Naive B cell (primary cell): Measurements from ENCODE around the gene PDIA6. TPM values are rescaled to one million over a fixed set of nuclear protein-coding genes. Genes with fewer than 3 reads are reported as not detected.
A peak's percentile ranks its signal among the peaks of the same experiment; 100 is the strongest.
"Not testable (repeated sequence)": the region's sequence is repeated elsewhere in the genome, so short reads cannot be mapped to it uniquely, and the experiment has no call there.

Experiments used
- ATAC-seq, 2 donors: fragments of 150-1000 bp; cut with Tn5 transposase; 2 replicates each; pipeline ENCODE4 v1.10.0; 2021; ENCODE audit warnings: low read depth in 2 of 2, mild to moderate bottlenecking in 2 of 2, moderate library complexity in 2 of 2
- DNase-seq: peaks from one replicate; pipeline ENCODE4 v3.0.0; 2022
- H3K27ac Mint-ChIP-seq, 6 donors: one replicate each; pipeline ENCODE4 v1.8.0; 2020 to 2022; ENCODE audit warnings: mild to moderate bottlenecking in 6 of 6, mixed read lengths in 6 of 6, moderate library complexity in 5 of 6, inconsistent platforms in 2 of 6
- H3K27me3 Mint-ChIP-seq, 3 donors: one replicate each; pipeline ENCODE4 v1.8.0; 2021 to 2022; ENCODE audit warnings: mixed read lengths in 3 of 3, mild to moderate bottlenecking in 1 of 3
- H3K36me3 Mint-ChIP-seq, 2 donors: one replicate each; pipeline ENCODE4 v1.8.0; 2020 to 2022; ENCODE audit warnings: mixed read lengths in 2 of 2, inconsistent platforms in 1 of 2, mild to moderate bottlenecking in 1 of 2
- H3K4me1 Mint-ChIP-seq, 3 donors: one replicate each; pipeline ENCODE4 v1.8.0; 2020 to 2022; ENCODE audit warnings: mixed read lengths in 3 of 3, inconsistent platforms in 1 of 3, mild to moderate bottlenecking in 1 of 3, moderate library complexity in 1 of 3
- H3K4me3 Mint-ChIP-seq, 8 donors: one replicate each; pipeline ENCODE4 v1.8.0; 2020 to 2022; ENCODE audit warnings: mild to moderate bottlenecking in 8 of 8, mixed read lengths in 8 of 8, moderate library complexity in 8 of 8, inconsistent platforms in 2 of 8
- H3K9me3 Mint-ChIP-seq, 7 donors: one replicate each; pipeline ENCODE4 v1.8.0; 2020 to 2022; ENCODE audit warnings: mixed read lengths in 7 of 7, mild to moderate bottlenecking in 5 of 7, inconsistent platforms in 2 of 7, moderate library complexity in 1 of 7
- polyA plus RNA-seq, 6 donors: library from polyadenylated mRNA; unstranded; fragments of 300-500 nt; fragmentation: Illumina TruSeq; gene quantifications; one replicate each; pipeline ENCODE4 v1.2.3, GENCODE V29; 2021; ENCODE audit warnings: low read depth in 6 of 6

The PDIA6 gene
- polyA plus RNA-seq, 6 donors from 2014 or later, result 117 to 178 (median 138) TPM

- DNase-seq (no peak), ATAC-seq (no peak)
- Mint-ChIP-seq H3K36me3 (no peaks in the 10 kb centered on the region), H3K27ac (peak overlapping the region in 1 of 6 donors; percentile 13), H3K4me1 (peaks cover 5 to 10% (median 5%) of the 10 kb centered on the region in 3 donors), H3K27me3 (peaks cover 25 to 76% (median 51%) of the 10 kb centered on the region in 3 donors), H3K4me3 (no peak overlapping the region), H3K9me3 (peaks cover 0 to 4% (median 0%) of the 10 kb centered on the region in 7 donors)
Measured at GRCh38 chr2:10829299-10829698, 16.7 kb upstream of the PDIA6 start.

- no peak overlapping the region for H3K4me3 Mint-ChIP-seq
- H3K27me3 Mint-ChIP-seq, result peaks cover 20 to 84% (median 58%) of the 10 kb centered on the region in 3 donors
- ATAC-seq, result no peak
- no peak for DNase-seq
- no peaks in the 10 kb centered on the region for H3K36me3 Mint-ChIP-seq
- H3K9me3 Mint-ChIP-seq, result peaks cover 0 to 4% (median 0%) of the 10 kb centered on the region in 7 donors
- no peak overlapping the region for H3K27ac Mint-ChIP-seq
- H3K4me1 Mint-ChIP-seq, result peaks cover 5 to 7% (median 5%) of the 10 kb centered on the region in 3 donors
Measured at GRCh38 chr2:10828346-10828745, 15.8 kb upstream of the PDIA6 start.

GRCh38 chr2:10826625-10827024 is 14.0 kb upstream of the PDIA6 start:
- H3K4me3 Mint-ChIP-seq, result no peak overlapping the region
- H3K9me3 Mint-ChIP-seq, result peaks cover 0 to 4% (median 0%) of the 10 kb centered on the region in 7 donors
- no peak overlapping the region for H3K27ac Mint-ChIP-seq
- DNase-seq (no peak), ATAC-seq (no peak)
- no peaks in the 10 kb centered on the region for H3K36me3 Mint-ChIP-seq
- no peaks in the 10 kb centered on the region for H3K4me1 Mint-ChIP-seq
- H3K27me3 Mint-ChIP-seq, result peaks cover 13 to 71% (median 52%) of the 10 kb centered on the region in 3 donors

GRCh38 chr2:10826026-10826425 is 13.4 kb upstream of the PDIA6 start:
- Mint-ChIP-seq H3K4me1 (no peaks in the 10 kb centered on the region), H3K9me3 (peaks cover 0 to 4% (median 0%) of the 10 kb centered on the region in 7 donors), H3K27me3 (peaks cover 17 to 65% (median 46%) of the 10 kb centered on the region in 3 donors)

GRCh38 chr2:10824191-10824590 is 11.6 kb upstream of the PDIA6 start:
- H3K4me3 Mint-ChIP-seq, result no peak overlapping the region
- H3K4me1 Mint-ChIP-seq, result no peaks in the 10 kb centered on the region
- H3K36me3 Mint-ChIP-seq, result no peaks in the 10 kb centered on the region
- H3K27ac Mint-ChIP-seq, result no peak overlapping the region
- H3K27me3 Mint-ChIP-seq, result peaks cover 23 to 63% (median 43%) of the 10 kb centered on the region in 3 donors
- ATAC-seq (no peak), DNase-seq (no peak)
- H3K9me3 Mint-ChIP-seq, result peaks cover 0 to 4% (median 0%) of the 10 kb centered on the region in 7 donors

More at GRCh38 chr2:10826026-10826425, 13.4 kb upstream of the PDIA6 start:
- DNase-seq (no peak), ATAC-seq (no peak)
- Mint-ChIP-seq H3K36me3 (no peaks in the 10 kb centered on the region), H3K4me3 (no peak overlapping the region), H3K27ac (no peak overlapping the region)

- no peaks in the 10 kb centered on the region for H3K36me3 Mint-ChIP-seq
- no peak overlapping the region for H3K4me3 Mint-ChIP-seq
- H3K27ac Mint-ChIP-seq, result no peak overlapping the region
- H3K9me3 Mint-ChIP-seq, result peaks cover 0 to 4% (median 0%) of the 10 kb centered on the region in 7 donors
- peaks cover 19 to 51% (median 43%) of the 10 kb centered on the region in 3 donors for H3K27me3 Mint-ChIP-seq
- peak in 1 of 2 donors; percentile 32 for ATAC-seq
- no peaks in the 10 kb centered on the region for H3K4me1 Mint-ChIP-seq
- no peak for DNase-seq
Measured at GRCh38 chr2:10820978-10821695, 8.6 kb upstream of the PDIA6 start.

GRCh38 chr2:10820562-10820961 is 8.0 kb upstream of the PDIA6 start:
- no peak overlapping the region for H3K4me3 Mint-ChIP-seq
- no peaks in the 10 kb centered on the region for H3K36me3 Mint-ChIP-seq
- no peak overlapping the region for H3K27ac Mint-ChIP-seq
- no peaks in the 10 kb centered on the region for H3K9me3 Mint-ChIP-seq
- H3K27me3 Mint-ChIP-seq, result peaks cover 19 to 45% (median 37%) of the 10 kb centered on the region in 3 donors
- DNase-seq (no peak), ATAC-seq (no peak)
- no peaks in the 10 kb centered on the region for H3K4me1 Mint-ChIP-seq

GRCh38 chr2:10819714-10820314 is 7.2 kb upstream of the PDIA6 start:
- ATAC-seq, result no peak
- no peaks in the 10 kb centered on the region for H3K9me3 Mint-ChIP-seq
- no peaks in the 10 kb centered on the region for H3K4me1 Mint-ChIP-seq
- no peak overlapping the region for H3K4me3 Mint-ChIP-seq
- H3K36me3 Mint-ChIP-seq, result no peaks in the 10 kb centered on the region
- no peak for DNase-seq
- H3K27me3 Mint-ChIP-seq, result peaks cover 14 to 38% (median 31%) of the 10 kb centered on the region in 3 donors
- H3K27ac Mint-ChIP-seq, result peak overlapping the region in 1 of 6 donors; percentile 38

- Mint-ChIP-seq H3K9me3 (no peaks in the 10 kb centered on the region), H3K4me1 (no peaks in the 10 kb centered on the region), H3K27ac (no peak overlapping the region), H3K4me3 (peak overlapping the region in 1 of 8 donors; percentile 6), H3K27me3 (peaks cover 10 to 29% (median 28%) of the 10 kb centered on the region in 3 donors), H3K36me3 (no peaks in the 10 kb centered on the region)
- ATAC-seq (no peak), DNase-seq (no peak)
Measured at GRCh38 chr2:10818984-10819383, 6.4 kb upstream of the PDIA6 start.

GRCh38 chr2:10818305-10818704 is 5.7 kb upstream of the PDIA6 start:
- Mint-ChIP-seq H3K27me3 (peaks cover 10 to 23% (median 21%) of the 10 kb centered on the region in 3 donors), H3K27ac (peak overlapping the region in 1 of 6 donors; percentile 33)
- H3K36me3 Mint-ChIP-seq, H3K4me1 Mint-ChIP-seq, ATAC-seq, H3K9me3 Mint-ChIP-seq, DNase-seq, H3K4me3 Mint-ChIP-seq: not testable (repeated sequence)

- H3K4me3 Mint-ChIP-seq, result no peak overlapping the region
- H3K27ac Mint-ChIP-seq, result no peak overlapping the region
- no peaks in the 10 kb centered on the region for H3K9me3 Mint-ChIP-seq
- H3K27me3 Mint-ChIP-seq, result peaks cover 10 to 21% (median 18%) of the 10 kb centered on the region in 3 donors
- ATAC-seq, result no peak
- H3K36me3 Mint-ChIP-seq, result no peaks in the 10 kb centered on the region
- DNase-seq, result no peak
- H3K4me1 Mint-ChIP-seq, result no peaks in the 10 kb centered on the region
Measured at GRCh38 chr2:10817413-10817812, 4.8 kb upstream of the PDIA6 start.

GRCh38 chr2:10814571-10815331 is 2.2 kb upstream of the PDIA6 start:
- Mint-ChIP-seq H3K27ac (peak overlapping the region in 1 of 6 donors; percentile 49), H3K9me3 (no peaks in the 10 kb centered on the region), H3K4me3 (peak overlapping the region in 6 of 8 donors; percentile 35 to 86 (median 51)), H3K27me3 (peaks cover 1 to 10% (median 10%) of the 10 kb centered on the region in 3 donors), H3K36me3 (no peaks in the 10 kb centered on the region), H3K4me1 (peaks cover 19 to 23% (median 22%) of the 10 kb centered on the region in 3 donors)
- ATAC-seq (no peak), DNase-seq (no peak)

- ATAC-seq, result no peak
- Mint-ChIP-seq H3K27ac (peak overlapping the region in 1 of 6 donors; percentile 33), H3K9me3 (no peaks in the 10 kb centered on the region)
Measured at GRCh38 chr2:10814142-10814541, 1.6 kb upstream of the PDIA6 start.

More at GRCh38 chr2:10814142-10814541, 1.6 kb upstream of the PDIA6 start:
- H3K4me1 Mint-ChIP-seq, result peaks cover 19 to 26% (median 23%) of the 10 kb centered on the region in 3 donors
- no peak for DNase-seq
- peak overlapping the region; percentile 35 to 86 (median 62) for H3K4me3 Mint-ChIP-seq
- peaks cover 0 to 7% (median 6%) of the 10 kb centered on the region in 3 donors for H3K27me3 Mint-ChIP-seq
- H3K36me3 Mint-ChIP-seq, result no peaks in the 10 kb centered on the region
